Endodermal cell (in vitro differentiated cells): ENCODE data around the gene SEZ6L2. TPM values are rescaled to one million over a fixed set of nuclear protein-coding genes. Genes with fewer than 3 reads are reported as not detected.
A peak's percentile ranks its signal among the peaks of the same experiment; 100 is the strongest.
"Not testable (repeated sequence)": the region's sequence is repeated elsewhere in the genome, so short reads cannot be mapped to it uniquely, and the experiment has no call there.

Experiments used
- DNase-seq: peaks from one replicate; pipeline ENCODE4 v3.0.0-alpha.2; 2017
- H3K27ac ChIP-seq: 2 replicates; pipeline ENCODE4 v1.5.1; 2013; ENCODE audit warnings: mild to moderate bottlenecking, low read depth, low read length, moderate library complexity
- H3K27me3 ChIP-seq: 2 replicates; pipeline ENCODE4 v1.6.1; 2013; ENCODE audit warnings: mild to moderate bottlenecking, low read length, moderate library complexity; ENCODE audit not compliant: insufficient read depth, control insufficient read depth, poor library complexity, severe bottlenecking
- H3K36me3 ChIP-seq: 2 replicates; pipeline ENCODE4 v1.7.0; 2013; ENCODE audit warnings: mild to moderate bottlenecking, low read length, moderate library complexity; ENCODE audit not compliant: control insufficient read depth, insufficient read depth
- H3K4me1 ChIP-seq: one replicate; pipeline ENCODE4 v1.7.0; 2013; ENCODE audit warnings: low read length; ENCODE audit not compliant: control insufficient read depth, insufficient read depth
- H3K4me3 ChIP-seq: 2 replicates; pipeline ENCODE4 v1.5.1; 2013; ENCODE audit warnings: mild to moderate bottlenecking, low read length, moderate library complexity
- H3K9ac ChIP-seq: 2 replicates; pipeline ENCODE4 v1.6.1; 2013; ENCODE audit warnings: mild to moderate bottlenecking, low read length, moderate library complexity; ENCODE audit not compliant: poor library complexity, severe bottlenecking; ENCODE audit errors: extremely low read depth
- H3K9me3 ChIP-seq: 2 replicates; pipeline ENCODE4 v1.6.1; 2013; ENCODE audit warnings: mild to moderate bottlenecking, low read length, moderate library complexity; ENCODE audit not compliant: control insufficient read depth
- H3K27ac Mint-ChIP-seq: 2 replicates; pipeline ENCODE4 v1.8.0; 2020; ENCODE audit warnings: mixed read lengths
- H3K27me3 Mint-ChIP-seq: 2 replicates; pipeline ENCODE4 v1.8.0; 2021; ENCODE audit warnings: mild to moderate bottlenecking, mixed read lengths; ENCODE audit not compliant: insufficient read depth
- H3K36me3 Mint-ChIP-seq: 2 replicates; pipeline ENCODE4 v1.8.0; 2020; ENCODE audit warnings: low read depth, mixed read lengths
- H3K4me1 Mint-ChIP-seq: 2 replicates; pipeline ENCODE4 v1.8.0; 2020; ENCODE audit warnings: mixed read lengths
- H3K4me3 Mint-ChIP-seq: 2 replicates; pipeline ENCODE4 v1.8.0; 2020; ENCODE audit warnings: mild to moderate bottlenecking, moderate library complexity, mixed read lengths
- H3K9me3 Mint-ChIP-seq: 2 replicates; pipeline ENCODE4 v1.8.0; 2020; ENCODE audit warnings: mild to moderate bottlenecking, mixed read lengths
- WGBS, 2 experiments: methylation state at CpG; one replicate each; pipeline versions ENCODE4 v1.1.5 to v1.1.7; 2013; ENCODE audit warnings: missing lambda C conversion rate in 2 of 2, mixed read lengths in 1 of 2; ENCODE audit not compliant: insufficient coverage in 1 of 2, insufficient read length in 1 of 2; 5-methylcytosine and 5-hydroxymethylcytosine counted together
- total RNA-seq, 2 donors: library from RNA; stranded (reverse); fragmentation: NEBNext Ultra II Directional in 1 of 2; extraction: Animal tissue kit (Norgen Biotek cat#: 25700) in 1 of 2; gene quantifications; 2 replicates in 1 of 2; 3 replicates in 1 of 2; pipeline ENCODE4 v1.2.1, GENCODE V29; 2021
- TF ChIP-seq, protein P1 (sequence below): fragments of 200-600 bp; sonication (generic); conservative IDR thresholded peaks from 2 replicates; pipeline ENCODE4 v1.5.0; 2021; ENCODE audit warnings: antibody characterized with exemption, mild to moderate bottlenecking

The SEZ6L2 gene
- total RNA-seq, 2 donors from 2014 or later = 44.0 to 52.1 TPM

GRCh38 chr16:29892458-29892813 lies 6.9 kb downstream of the SEZ6L2 start:
- H3K36me3 Mint-ChIP-seq = peaks cover 20% of the 10 kb centered on the region
- WGBS, 2 experiments = 90 to 93% methylated on average over 6 of the region's 6 CpGs

GRCh38 chr16:29891525-29892457 lies 7.6 kb downstream of the SEZ6L2 start:
- H3K9ac ChIP-seq = no peak overlapping the region
- 89 to 93% methylated on average over 9 to 10 of the region's 10 CpGs for WGBS, 2 experiments
- TF ChIP-seq, protein P1, sequence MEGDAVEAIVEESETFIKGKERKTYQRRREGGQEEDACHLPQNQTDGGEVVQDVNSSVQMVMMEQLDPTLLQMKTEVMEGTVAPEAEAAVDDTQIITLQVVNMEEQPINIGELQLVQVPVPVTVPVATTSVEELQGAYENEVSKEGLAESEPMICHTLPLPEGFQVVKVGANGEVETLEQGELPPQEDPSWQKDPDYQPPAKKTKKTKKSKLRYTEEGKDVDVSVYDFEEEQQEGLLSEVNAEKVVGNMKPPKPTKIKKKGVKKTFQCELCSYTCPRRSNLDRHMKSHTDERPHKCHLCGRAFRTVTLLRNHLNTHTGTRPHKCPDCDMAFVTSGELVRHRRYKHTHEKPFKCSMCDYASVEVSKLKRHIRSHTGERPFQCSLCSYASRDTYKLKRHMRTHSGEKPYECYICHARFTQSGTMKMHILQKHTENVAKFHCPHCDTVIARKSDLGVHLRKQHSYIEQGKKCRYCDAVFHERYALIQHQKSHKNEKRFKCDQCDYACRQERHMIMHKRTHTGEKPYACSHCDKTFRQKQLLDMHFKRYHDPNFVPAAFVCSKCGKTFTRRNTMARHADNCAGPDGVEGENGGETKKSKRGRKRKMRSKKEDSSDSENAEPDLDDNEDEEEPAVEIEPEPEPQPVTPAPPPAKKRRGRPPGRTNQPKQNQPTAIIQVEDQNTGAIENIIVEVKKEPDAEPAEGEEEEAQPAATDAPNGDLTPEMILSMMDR = no peak
- peak overlapping the region; percentile 7 for H3K27ac Mint-ChIP-seq
- peaks cover 21% of the 10 kb centered on the region for H3K36me3 ChIP-seq
- H3K4me1 ChIP-seq = no peaks in the 10 kb centered on the region
- H3K27me3 Mint-ChIP-seq = no peaks in the 10 kb centered on the region
- no peaks in the 10 kb centered on the region for H3K9me3 ChIP-seq
- no peak overlapping the region for H3K4me3 ChIP-seq
- H3K27ac ChIP-seq = no peak overlapping the region
- no peaks in the 10 kb centered on the region for H3K27me3 ChIP-seq
- DNase-seq = no peak
- no peak overlapping the region for H3K4me3 Mint-ChIP-seq
- H3K9me3 Mint-ChIP-seq = no peaks in the 10 kb centered on the region
- H3K36me3 Mint-ChIP-seq = peaks cover 20% of the 10 kb centered on the region
- no peaks in the 10 kb centered on the region for H3K4me1 Mint-ChIP-seq

More at GRCh38 chr16:29892458-29892813, 6.9 kb downstream of the SEZ6L2 start:
- Mint-ChIP-seq H3K27ac (no peak overlapping the region), H3K27me3 (no peaks in the 10 kb centered on the region), H3K9me3 (no peaks in the 10 kb centered on the region), H3K4me3 (no peak overlapping the region), H3K4me1 (no peaks in the 10 kb centered on the region)
- no peak for DNase-seq
- Histone ChIP-seq H3K9ac (no peak overlapping the region), H3K27ac (no peak overlapping the region), H3K27me3 (no peaks in the 10 kb centered on the region), H3K4me3 (no peak overlapping the region), H3K4me1 (no peaks in the 10 kb centered on the region), H3K36me3 (peaks cover 21% of the 10 kb centered on the region), H3K9me3 (no peaks in the 10 kb centered on the region)
- TF ChIP-seq, protein P1 = no peak

DNA sequence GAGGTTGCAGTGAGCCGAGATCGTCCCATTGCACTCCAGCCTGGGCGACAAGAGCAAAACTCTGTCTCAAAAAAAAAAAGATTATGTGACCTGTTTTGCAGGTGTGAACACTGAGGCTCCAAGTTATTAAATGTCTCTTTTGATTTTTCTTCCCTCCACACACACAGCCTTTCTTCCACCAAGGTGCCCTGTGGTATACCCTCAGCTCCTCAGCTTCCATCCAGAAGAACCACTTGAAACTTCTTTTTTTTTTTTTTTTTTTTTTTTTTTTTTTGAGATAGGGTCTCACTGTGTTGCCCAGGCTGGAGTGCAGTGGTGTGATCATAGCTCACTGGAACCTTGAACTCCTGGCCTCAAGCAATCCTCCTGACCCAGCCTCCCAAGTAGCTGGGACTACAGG lies 10.0 kb downstream of the SEZ6L2 start:
- H3K9me3 Mint-ChIP-seq, H3K4me1 Mint-ChIP-seq, H3K4me3 ChIP-seq, H3K27me3 Mint-ChIP-seq, H3K27ac ChIP-seq, H3K27ac Mint-ChIP-seq, DNase-seq, H3K4me3 Mint-ChIP-seq, H3K4me1 ChIP-seq, H3K27me3 ChIP-seq, H3K9ac ChIP-seq, H3K9me3 ChIP-seq: not testable (repeated sequence)
- WGBS, 2 experiments = 88% methylated on average over 3 of the region's 3 CpGs; no CpG with 5 or more reads in 1 of the 2 experiments
- peaks cover 12% of the 10 kb centered on the region for H3K36me3 ChIP-seq
- H3K36me3 Mint-ChIP-seq = peaks cover 20% of the 10 kb centered on the region
